ENCODE results near the gene TRAPPC10.

DNA sequence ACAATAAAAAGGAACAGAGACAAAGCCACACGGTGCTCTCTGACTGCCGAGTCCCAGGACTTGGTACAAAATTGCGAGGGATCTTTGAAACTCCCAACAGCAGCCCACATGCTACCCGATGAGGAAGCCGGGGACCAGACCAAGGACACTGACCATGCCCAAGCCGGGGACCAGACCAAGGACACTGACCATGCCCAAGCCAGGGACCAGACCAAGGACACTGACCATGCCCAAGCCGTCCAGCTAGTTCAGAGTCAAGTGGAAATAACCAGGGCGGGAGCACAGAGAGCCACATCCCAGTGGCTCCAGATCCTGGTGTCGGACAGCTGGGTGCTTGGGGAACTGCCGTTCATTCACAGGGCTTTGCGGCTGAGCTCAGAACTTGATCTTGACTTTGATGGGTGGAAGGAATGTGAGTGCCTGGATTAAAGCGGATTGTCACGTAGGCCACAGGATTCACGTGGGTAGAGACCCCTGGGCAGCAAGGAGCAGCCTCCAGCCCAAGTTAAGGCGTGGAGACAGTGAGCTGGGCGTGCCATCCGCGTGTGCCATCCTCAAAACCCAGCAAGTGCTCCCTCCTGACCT, 16.5 kb upstream of the TRAPPC10 start:
- TF ChIP-seq, protein P1, sequence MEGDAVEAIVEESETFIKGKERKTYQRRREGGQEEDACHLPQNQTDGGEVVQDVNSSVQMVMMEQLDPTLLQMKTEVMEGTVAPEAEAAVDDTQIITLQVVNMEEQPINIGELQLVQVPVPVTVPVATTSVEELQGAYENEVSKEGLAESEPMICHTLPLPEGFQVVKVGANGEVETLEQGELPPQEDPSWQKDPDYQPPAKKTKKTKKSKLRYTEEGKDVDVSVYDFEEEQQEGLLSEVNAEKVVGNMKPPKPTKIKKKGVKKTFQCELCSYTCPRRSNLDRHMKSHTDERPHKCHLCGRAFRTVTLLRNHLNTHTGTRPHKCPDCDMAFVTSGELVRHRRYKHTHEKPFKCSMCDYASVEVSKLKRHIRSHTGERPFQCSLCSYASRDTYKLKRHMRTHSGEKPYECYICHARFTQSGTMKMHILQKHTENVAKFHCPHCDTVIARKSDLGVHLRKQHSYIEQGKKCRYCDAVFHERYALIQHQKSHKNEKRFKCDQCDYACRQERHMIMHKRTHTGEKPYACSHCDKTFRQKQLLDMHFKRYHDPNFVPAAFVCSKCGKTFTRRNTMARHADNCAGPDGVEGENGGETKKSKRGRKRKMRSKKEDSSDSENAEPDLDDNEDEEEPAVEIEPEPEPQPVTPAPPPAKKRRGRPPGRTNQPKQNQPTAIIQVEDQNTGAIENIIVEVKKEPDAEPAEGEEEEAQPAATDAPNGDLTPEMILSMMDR (IDR thresholded peaks at IDR 0.05), result no peak
- no peak for TF ChIP-seq POLR2A (IDR thresholded peaks at IDR 0.05)
